GM11168 (cell line): Measurements from ENCODE around the gene SMIM38.
"Not testable (repeated sequence)": the region's sequence is repeated elsewhere in the genome, so short reads cannot be mapped to it uniquely, and the experiment has no call there.

Experiments used
- in situ Hi-C: fragments of 300-500 bp; cut with MboI; formaldehyde crosslinking; loops from one replicate; pipeline ENCODE4 v1.12.0; 2022; ENCODE audit warnings: low sequenced_read_pairs; ENCODE audit not compliant: unreplicated experiment

Gene SMIM38

DNA sequence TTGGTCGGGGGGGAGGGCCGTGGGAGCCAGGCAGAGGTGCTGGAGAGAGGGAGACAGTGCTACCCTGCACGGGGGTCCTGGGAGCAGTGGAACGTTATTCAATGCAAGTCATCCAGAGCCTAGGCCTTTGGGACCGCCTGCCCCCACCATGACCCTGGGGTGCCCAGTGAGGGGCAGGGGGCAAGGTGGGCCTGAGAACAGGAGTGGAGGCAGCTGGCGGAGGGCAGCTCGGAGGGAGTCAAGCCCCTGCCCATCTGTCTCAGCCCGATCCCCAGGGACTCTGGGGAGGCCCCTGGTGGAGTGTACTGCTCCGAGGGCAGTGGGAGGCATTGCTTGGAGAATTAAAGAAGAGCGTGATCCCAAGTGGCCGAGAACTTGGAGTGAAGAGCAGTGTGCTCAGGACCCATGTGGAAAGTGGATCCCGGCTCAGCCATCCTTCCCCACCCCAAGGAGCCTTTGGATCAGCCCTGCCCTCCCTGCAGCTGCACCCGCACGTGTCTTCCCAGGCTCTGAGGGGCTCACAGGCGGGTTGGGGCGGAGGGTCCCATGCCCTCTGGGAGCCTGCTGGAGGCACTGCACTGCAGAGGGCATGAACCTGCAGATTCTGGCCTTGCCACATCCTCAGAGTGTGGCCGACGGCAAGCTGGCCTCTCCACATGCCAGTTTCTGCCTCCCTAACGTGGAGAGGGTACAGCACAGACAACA is 34.0 kb upstream of the SMIM38 start:
- in situ Hi-C loops = no loop called here

DNA sequence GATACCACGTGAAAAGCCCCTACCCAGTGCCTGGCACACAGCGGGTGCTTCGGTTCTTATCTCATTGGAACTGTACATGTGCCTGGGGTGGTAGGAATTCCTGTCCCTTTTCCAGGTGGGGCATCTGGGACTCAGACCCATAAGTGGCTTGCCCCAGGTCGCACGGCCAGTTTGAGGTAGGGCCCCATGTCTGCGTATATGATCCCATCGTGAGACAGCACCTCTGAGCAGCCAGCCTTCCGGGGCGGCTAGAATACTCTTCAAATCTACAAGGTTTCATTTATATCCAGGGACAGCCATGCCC is 33.5 kb upstream of the SMIM38 start:
- in situ Hi-C loops = no loop called here

DNA sequence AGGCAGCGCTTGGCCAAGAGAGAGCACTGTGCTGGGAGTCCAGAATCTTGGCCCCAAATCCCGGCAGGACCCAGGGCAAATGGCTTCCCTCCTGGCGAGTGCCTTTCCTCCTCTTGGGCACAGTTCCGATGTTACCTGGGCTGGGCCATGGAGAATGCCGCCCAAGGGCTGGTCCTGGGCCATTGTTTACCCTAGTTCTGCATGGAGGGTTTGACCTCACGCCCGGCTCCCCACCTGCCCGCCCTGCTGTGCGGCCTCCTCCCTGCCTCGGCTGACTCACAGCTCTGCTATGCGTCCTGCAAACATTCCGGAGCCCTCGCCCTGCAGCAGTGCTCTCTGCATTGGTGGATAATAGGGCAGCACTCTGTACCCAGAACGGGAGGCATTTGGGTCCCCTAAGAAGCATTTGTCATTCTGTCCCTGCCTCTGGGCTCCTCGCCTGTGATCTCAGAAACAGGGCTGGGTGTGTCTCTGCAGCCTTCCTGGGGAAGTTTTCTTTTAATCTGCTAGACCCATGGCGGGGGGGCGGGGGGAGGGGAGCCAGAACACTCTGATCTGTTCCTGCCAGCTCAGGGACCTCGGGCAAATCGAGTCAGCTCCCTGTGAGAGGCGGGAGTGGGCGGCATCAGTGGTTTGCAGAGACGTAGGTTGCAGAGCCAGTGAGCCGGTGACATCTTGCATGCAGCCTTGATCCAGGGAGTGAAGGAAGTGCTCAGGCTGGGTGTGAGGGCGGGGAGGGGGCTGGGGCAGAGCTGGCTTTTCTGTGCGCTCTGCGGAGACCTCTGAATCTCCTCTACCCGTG is 32.9 kb upstream of the SMIM38 start:
- in situ Hi-C loops = no loop called here

DNA sequence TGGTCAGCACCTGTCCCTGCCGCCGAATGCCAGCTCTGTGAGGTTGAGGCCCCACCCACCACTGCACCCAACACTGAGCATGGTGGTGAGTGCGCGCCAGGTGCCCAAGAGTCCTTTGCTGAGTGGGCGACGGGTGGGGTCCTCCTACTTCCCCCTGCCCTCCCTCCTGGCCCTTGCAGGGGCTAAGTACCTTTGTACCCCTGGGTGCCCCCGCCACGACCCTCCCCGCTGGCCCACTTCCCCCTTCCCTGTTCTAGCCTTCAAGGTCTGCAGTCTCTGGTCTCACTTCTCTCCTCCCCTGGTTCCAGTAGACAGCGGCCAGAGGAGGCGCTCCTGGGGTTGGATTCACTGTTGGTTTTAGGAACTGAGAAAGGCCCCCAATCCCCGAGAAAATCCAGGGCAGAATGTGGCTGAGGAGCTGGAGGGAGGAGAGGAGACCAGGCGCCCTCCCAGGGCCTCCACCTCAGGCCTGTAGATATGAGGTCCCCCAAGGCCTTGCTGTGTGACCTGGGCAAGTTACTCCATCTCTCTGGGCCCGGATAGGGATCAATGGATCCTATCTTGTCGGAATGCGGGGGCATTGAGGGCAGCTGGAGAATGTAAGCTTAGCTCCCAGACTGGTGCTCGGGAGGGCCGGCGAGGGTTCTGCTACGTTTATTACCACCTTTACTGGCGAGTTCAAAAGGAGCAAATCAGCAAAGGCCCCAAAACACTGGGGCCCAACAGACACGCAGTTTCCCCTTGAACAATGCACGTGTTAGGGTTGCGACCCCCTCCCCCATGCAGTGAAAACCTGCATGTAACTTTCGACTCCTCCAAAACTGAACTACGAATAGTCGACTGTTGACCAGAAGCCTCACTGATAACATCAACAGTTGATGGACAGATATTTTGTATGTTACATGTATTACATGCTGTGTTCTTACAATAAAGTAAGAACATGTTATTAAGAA is 31.9 kb upstream of the SMIM38 start:
- in situ Hi-C loops = no loop called here

DNA sequence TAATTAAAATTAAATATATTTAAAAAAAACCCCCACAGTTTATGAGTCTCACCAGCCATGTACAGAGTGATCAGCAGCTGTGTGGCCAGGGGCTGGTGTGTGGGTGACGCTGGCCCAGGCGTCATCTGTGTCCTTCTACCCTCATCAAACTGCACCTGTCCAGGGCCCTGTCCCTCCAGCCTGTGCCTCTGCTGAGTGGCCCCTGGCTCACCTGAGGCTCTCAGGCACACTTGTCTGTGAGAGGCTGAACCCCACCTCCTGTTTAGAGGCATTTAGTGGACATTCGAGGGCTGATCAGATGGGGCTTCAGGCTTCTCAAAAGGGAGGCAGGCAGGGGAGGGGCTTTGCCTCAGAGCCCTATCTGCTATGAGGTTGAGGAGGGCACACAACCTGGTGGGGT is 29.9 kb upstream of the SMIM38 start:
- in situ Hi-C loops = no loop called here

DNA sequence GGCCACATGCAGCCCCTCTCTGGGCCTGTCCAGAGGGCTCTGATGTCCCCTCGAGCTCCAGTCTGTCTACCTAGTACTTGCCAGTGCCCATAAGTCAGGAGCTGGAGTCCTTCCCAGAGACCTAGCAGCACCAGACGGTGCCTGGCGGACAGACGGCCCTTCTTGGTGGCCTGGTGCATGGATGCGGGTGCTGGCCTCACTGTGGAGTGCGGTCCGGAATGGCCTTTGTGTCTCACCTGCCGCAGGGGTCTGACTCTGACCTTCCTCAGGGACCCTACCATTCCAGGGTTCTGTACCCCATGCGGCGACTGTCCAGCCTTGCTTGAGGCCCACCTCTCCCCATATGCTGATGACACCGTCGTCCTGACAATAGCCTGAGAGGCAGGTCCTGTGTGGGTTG is 29.4 kb upstream of the SMIM38 start:
- in situ Hi-C loops = no loop called here

DNA sequence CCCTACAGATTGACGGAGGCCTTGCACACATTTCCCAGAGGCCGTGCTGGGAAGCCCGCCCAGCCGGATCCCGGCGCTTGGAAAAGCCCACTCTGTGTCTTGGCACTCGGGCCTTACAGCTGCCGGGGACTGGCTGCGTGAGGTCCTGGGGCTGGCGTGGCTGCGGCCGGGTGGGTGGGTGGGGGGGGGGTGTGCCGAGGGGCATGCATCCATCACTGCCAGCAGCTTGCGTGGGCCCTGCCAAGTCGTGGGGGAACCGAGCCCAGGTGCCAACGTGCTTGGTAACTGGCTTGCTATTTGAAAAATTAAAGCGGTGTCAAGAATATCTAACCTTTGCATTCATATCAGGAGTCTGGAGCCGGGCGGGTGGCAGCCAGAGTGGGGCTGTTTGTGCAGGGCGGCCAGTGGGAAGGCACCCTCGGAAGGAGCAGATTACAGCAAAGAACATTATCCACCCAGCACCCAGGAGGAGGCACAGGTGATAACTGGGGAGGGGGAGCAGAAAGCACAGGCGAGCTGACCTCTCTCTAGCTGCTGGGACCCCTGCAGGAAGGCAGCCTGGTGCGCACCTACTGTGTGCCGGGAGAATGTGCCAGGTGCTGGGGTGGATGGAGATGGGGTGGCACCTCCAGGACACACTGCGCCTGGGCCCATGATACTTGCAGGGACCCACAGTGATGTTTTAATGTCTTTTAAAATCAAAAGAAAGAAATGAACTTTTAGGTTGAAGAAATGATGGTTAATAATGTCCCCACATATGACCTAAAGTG is 28.5 kb upstream of the SMIM38 start:
- in situ Hi-C loops = no loop called here

DNA sequence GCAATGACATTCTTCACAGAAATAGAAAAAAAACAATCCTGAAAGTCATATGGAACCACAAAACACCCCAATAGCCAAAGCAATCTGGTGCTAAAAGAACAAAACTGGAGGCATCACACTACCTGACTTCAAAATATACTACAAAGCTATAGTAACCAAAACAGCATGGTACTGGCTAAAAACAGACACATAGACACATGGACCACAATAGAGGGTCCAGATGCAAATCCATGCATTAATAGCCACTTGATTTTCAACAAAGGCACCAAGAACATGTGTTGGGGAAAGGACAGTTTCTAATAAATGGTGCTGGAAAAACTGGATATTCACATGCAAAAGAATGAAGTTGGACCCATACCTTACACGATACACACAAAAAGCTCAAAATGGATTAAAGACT is 27.9 kb upstream of the SMIM38 start:
- in situ Hi-C loops = no loop called here

DNA sequence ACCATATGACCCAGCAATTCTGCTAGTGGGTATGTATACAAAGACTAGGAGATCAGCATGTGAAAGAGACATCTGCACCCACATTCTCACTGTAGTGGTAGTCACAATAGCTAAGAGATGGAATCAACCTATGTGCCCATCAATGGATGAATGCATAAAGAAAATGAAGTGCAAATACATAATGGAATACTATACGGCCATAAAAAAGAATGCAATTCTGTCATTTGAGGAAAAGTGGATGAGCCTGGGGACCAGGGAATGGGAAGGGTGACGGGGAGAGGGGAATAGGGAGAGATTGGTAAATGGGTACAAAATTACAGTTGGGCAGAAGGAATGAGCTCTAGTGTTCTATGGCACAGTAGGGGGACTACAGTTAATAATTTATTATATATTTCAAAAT is 26.7 kb upstream of the SMIM38 start:
- in situ Hi-C loops = no loop called here

DNA sequence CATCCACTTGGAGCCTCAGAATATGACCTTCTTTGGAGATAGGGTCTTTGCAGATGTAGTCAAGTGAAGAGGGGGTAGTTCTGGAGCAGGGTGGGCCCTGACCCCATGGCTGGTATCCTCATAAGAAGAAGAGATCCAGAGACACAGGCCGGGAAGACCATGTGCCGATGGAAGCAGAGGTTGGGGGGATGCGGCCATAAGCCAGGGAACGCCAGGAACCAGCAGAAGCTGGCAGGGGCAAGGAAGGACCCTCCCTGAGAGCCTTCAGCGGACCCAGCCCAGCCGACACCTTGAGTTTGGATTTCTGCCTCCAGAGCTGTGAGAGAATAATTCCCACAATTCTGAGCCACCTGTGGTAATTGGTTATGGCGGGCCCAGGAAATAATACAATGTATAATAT is 26.1 kb upstream of the SMIM38 start:
- in situ Hi-C loops = no loop called here

DNA sequence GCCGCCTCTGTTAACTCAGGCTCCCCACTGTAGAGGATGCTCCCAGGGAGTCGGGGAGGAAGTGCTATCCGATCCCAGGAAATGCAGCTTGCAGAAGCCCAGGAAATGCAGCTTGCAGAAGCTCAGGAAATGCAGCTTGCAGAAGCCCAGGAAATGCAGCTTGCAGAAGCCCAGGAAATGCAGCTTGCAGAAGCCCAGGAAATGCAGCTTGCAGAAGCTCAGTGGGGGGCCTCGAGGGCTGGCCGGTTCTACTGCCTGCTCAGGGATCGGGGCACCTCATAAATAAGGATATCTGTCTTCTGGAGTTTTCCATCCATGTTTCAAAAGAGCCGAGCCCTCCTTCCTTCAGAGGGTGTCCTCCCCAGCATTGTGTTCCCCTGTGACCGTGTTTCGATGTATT is 25.1 kb upstream of the SMIM38 start:
- in situ Hi-C loops = no loop called here

DNA sequence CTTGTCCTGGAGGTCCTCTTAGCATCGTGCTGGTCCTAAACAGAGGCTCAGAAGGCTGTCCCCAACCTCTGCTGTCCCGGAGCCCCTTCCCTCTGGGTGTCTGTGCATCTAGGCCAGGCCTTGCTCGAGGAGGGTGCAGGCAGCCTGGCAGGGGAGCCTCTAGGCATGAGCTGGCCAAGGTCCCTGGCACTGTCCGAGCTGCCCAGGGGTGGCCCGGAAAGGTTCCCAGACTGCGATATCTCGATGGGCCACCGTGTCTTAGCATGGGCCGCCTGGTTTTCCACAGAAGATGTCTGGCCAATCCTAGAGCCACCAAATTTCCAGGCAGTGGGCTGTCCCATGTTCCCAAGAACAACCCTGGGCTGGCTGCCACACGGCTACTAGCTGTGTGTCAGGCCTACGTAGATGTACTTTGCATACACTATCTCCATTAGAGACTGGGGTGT is 24.6 kb upstream of the SMIM38 start:
- in situ Hi-C loops = no loop called here

DNA sequence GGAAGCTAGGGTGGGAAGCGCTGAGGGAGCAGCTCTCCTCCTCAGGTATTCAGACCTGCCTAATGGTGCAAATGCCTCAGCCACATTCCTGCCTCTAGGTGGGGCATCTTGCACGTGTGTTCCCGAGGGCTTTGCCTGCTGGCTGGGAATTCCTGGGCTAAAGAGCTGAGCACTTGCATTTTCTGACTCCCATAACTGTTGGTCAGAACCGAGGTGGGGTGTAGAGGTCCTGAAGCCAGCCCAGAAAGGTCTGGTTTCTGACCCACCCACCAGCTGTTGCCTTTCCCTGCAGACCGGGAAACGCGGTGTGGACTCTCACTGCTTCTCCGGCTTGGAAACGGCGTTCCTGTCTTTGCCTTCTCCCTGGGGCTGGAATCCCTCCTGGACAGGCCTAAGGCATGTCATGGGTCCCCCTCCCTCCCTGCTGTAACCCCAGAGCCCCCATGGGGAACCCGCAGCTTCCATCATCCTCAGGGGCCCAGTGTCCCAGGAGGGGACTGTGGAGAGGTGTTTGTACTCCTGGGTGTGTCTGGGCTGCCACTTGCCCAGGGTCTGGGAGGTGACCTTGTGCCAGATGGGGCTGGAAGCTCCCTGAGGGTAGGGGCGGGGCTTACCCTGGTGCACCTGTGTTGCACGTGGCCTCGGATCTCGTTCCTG is 24.0 kb upstream of the SMIM38 start:
- in situ Hi-C loops = no loop called here

DNA sequence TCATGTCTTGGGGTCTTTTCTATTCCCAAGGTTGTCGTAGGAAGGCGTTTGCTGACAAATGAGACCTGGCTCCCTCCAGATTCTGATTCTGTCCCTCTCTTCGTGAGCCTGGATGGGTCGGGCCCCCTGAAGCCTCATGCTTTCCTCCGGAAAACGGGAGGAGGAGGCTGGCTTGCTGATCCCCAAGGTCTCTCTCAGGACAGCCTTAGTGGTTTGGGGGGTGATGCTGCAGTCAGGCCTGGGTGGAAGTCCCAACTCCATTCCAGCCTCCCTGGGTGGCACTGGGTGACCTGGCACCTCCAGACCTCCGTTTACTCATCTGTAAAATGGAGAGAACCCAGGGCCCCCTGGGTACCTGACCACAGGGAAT is 23.4 kb upstream of the SMIM38 start:
- in situ Hi-C loops = no loop called here

DNA sequence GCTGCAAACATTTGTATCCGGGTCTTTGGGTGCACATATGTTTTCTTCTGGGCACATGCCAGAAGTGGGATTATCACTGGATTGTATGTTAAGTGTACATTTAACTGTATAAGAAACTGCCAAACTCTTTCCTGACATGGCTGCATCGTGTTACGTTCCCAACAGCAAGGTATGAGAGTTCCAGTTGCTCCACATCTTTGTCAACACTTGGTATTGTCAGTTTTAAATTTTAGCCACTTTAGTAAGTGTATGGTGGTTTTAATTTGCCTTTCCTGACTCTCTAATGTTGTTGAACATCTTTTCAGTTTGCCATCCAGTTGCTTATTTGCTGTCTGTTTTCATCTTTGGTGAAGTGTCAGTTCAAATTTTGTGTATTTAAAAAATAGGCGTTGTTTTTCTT is 22.5 kb upstream of the SMIM38 start:
- in situ Hi-C loops = no loop called here

DNA sequence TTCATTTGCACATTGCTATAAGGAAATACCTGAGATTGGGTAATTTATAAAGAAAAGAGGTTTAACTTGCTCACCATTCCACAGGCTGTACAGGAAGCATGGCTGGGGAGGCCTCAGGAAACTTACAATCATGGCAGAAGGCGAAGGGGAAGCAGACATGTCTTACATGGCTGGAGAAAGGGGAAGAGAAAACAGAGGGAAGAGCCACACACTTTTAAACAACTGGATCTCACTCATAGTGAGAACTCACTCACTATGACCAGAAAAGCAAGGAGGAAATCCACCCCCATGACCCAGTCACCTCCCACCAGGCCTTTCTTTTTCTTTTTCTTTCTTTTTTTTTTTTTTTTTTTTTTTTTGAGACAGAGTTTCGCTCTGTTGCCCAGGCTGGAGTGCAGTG is 21.6 kb upstream of the SMIM38 start:
- in situ Hi-C loops = not testable (repeated sequence)

DNA sequence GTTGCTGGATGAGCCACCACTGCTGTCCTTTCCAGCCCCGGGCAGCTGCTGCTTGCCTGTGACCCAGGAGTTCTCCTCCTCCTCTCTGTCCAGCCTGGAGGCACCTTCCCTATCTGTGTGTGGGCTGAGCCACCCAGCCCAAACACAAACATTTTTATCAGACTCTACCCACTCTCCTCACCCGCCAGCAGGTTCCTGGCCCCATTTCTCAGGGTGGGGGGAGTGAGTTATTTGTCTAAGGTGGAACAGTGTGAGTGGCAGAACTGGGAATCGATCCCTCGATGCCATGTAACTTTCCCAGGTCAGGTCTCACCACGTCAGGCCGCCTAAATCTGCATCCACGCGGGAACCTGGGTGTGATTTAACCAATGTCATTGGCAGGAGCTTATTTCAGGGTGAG is 20.8 kb upstream of the SMIM38 start:
- in situ Hi-C loops = no loop called here

DNA sequence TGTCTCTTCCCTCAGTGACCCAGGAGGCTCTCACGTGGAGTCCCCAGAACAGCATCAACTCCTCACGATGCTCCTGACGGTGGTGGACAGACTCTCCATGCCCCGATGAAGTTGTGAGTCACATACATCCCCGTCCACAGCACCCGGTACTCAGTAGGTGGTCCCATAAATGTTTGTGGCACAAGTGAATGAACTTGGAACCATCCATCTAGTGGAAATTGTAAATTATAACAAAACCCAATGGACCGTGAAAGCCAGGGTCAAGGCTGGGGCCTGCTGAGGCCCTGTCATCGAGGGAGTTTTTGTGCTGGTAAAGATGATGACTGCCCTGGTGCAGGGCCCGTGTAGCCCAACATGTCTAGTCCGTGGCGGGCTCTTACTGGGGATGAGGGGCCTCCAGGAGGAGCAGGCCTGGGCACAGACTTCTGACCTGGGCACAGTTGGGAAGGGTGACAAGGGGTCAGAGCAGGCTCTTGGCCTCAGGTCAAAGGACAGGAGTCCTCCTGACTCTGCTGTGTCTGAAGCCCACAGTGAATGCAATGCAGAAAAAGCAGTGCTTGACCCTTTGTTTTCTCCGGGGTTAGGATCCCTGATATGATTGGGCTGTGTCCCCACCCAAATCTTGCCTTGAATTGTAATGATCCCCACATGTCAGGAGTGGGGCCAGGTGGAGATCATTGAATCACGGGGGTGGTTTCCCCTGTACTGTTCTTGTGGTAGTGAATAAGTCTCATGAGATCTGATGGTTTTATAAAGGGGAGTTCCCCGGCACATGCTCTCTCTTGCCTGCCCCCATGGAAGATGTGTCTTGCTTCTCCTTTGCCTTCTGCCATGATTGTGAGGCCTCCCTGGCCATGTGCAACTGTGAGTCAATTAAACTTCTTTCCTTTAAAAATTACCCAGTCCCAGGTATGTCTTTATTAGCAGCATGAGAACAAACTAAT is 20.0 kb upstream of the SMIM38 start:
- in situ Hi-C loops = no loop called here

DNA sequence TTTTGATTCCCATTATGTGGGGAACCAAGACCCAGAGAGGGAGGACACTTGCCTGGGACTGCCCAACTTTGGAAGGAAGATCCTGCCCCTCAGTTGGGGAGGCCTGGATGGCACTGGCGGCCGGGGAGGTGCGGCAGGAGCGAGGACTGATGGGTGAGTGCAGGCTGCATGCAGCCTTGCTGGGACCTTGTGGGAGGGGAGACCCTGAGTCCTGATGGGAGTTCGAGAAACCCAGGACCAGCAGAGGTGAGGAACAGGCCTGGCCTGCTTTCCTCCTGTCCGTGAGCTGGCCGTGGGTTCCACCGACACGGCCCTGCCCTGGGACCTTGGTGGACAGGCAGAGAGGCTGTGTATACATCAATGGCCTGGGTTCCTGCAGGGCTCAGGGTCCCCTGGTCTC is 19.3 kb upstream of the SMIM38 start:
- in situ Hi-C loops = no loop called here
